Mucosa of rectum (tissue), 2 donors: Measurements from ENCODE around the gene PAPPA.

Experiments
- H3K27ac ChIP-seq, 2 donors: one replicate each; pipeline ENCODE4 v1.7.0; 2013; ENCODE audit warnings: inconsistent platforms in 2 of 2, low read depth in 2 of 2, low read length in 2 of 2
- H3K27me3 ChIP-seq, 2 donors: one replicate each; pipeline ENCODE4 v1.7.0; 2013; ENCODE audit warnings: low read length in 2 of 2; ENCODE audit not compliant: control insufficient read depth in 2 of 2, insufficient read depth in 2 of 2
- H3K36me3 ChIP-seq, 2 donors: one replicate each; pipeline ENCODE4 v1.7.0; 2013; ENCODE audit warnings: low read length in 2 of 2; ENCODE audit not compliant: control insufficient read depth in 2 of 2, insufficient read depth in 2 of 2
- H3K4me1 ChIP-seq, 2 donors: one replicate each; pipeline ENCODE4 v1.7.0; 2013; ENCODE audit warnings: low read length in 2 of 2, mild to moderate bottlenecking in 1 of 2; ENCODE audit not compliant: control insufficient read depth in 2 of 2, insufficient read depth in 2 of 2
- H3K4me3 ChIP-seq, 2 donors: one replicate each; pipeline ENCODE4 v1.7.0; 2013; ENCODE audit warnings: low read length in 2 of 2
- H3K9ac ChIP-seq, 2 donors: one replicate each; pipeline ENCODE4 v1.7.0; 2013; ENCODE audit warnings: low read length in 2 of 2, low read depth in 1 of 2, mild to moderate bottlenecking in 1 of 2
- H3K9me3 ChIP-seq, 2 donors: one replicate each; pipeline ENCODE4 v1.7.0; 2013; ENCODE audit warnings: low read length in 2 of 2; ENCODE audit not compliant: control insufficient read depth in 2 of 2
- donor health status: healthy.
- donor health status: Normal muscosa, but diverticular disease.

PAPPA gene

GRCh38 chr9:116323012-116323411, 169.4 kb downstream of the PAPPA start:
- no peak overlapping the region for H3K9ac ChIP-seq
- H3K4me3 ChIP-seq, result no peak overlapping the region
- peaks cover 0 to 3% of the 10 kb centered on the region in 2 donors for H3K4me1 ChIP-seq
- H3K36me3 ChIP-seq, result no peaks in the 10 kb centered on the region
- no peaks in the 10 kb centered on the region for H3K9me3 ChIP-seq
- H3K27ac ChIP-seq, result no peak overlapping the region
- H3K27me3 ChIP-seq, result no peaks in the 10 kb centered on the region

- no peak overlapping the region for H3K4me3 ChIP-seq
- H3K4me1 ChIP-seq, result peaks cover 0 to 3% of the 10 kb centered on the region in 2 donors
- no peaks in the 10 kb centered on the region for H3K9me3 ChIP-seq
Measured at GRCh38 chr9:116323571-116323970, 170.0 kb downstream of the PAPPA start.

GRCh38 chr9:116325924-116326323, 172.3 kb downstream of the PAPPA start:
- Histone ChIP-seq H3K9ac (no peak overlapping the region), H3K4me3 (no peak overlapping the region), H3K27ac (no peak overlapping the region), H3K27me3 (no peaks in the 10 kb centered on the region), H3K36me3 (no peaks in the 10 kb centered on the region), H3K4me1 (peaks cover 0 to 3% of the 10 kb centered on the region in 2 donors), H3K9me3 (no peaks in the 10 kb centered on the region)

More at GRCh38 chr9:116323571-116323970, 170.0 kb downstream of the PAPPA start:
- no peak overlapping the region for H3K27ac ChIP-seq
- no peak overlapping the region for H3K9ac ChIP-seq
- no peaks in the 10 kb centered on the region for H3K27me3 ChIP-seq
- no peaks in the 10 kb centered on the region for H3K36me3 ChIP-seq

GRCh38 chr9:116327701-116328405, 174.3 kb downstream of the PAPPA start:
- no peaks in the 10 kb centered on the region for H3K9me3 ChIP-seq
- H3K9ac ChIP-seq, result no peak overlapping the region
- H3K27me3 ChIP-seq, result no peaks in the 10 kb centered on the region
- H3K4me3 ChIP-seq, result no peak overlapping the region
- H3K4me1 ChIP-seq, result no peaks in the 10 kb centered on the region
- no peak overlapping the region for H3K27ac ChIP-seq
- H3K36me3 ChIP-seq, result no peaks in the 10 kb centered on the region

GRCh38 chr9:116329470-116329869, 175.9 kb downstream of the PAPPA start:
- Histone ChIP-seq H3K4me3 (no peak overlapping the region), H3K9me3 (no peaks in the 10 kb centered on the region), H3K4me1 (no peaks in the 10 kb centered on the region), H3K36me3 (no peaks in the 10 kb centered on the region), H3K27ac (no peak overlapping the region), H3K9ac (no peak overlapping the region), H3K27me3 (no peaks in the 10 kb centered on the region)

GRCh38 chr9:116331241-116331640, 177.7 kb downstream of the PAPPA start:
- no peaks in the 10 kb centered on the region for H3K9me3 ChIP-seq
- H3K4me1 ChIP-seq, result no peaks in the 10 kb centered on the region
- no peak overlapping the region for H3K4me3 ChIP-seq
- no peaks in the 10 kb centered on the region for H3K36me3 ChIP-seq
- no peaks in the 10 kb centered on the region for H3K27me3 ChIP-seq
- H3K9ac ChIP-seq, result no peak overlapping the region
- no peak overlapping the region for H3K27ac ChIP-seq

- Histone ChIP-seq H3K9ac (no peak overlapping the region), H3K4me3 (no peak overlapping the region), H3K27ac (no peak overlapping the region), H3K4me1 (no peaks in the 10 kb centered on the region), H3K9me3 (no peaks in the 10 kb centered on the region), H3K27me3 (no peaks in the 10 kb centered on the region), H3K36me3 (no peaks in the 10 kb centered on the region)
Measured at GRCh38 chr9:116332090-116332489, 178.5 kb downstream of the PAPPA start.

GRCh38 chr9:116333254-116333653, 179.7 kb downstream of the PAPPA start:
- no peak overlapping the region for H3K4me3 ChIP-seq
- no peaks in the 10 kb centered on the region for H3K4me1 ChIP-seq
- no peak overlapping the region for H3K27ac ChIP-seq
- H3K27me3 ChIP-seq, result no peaks in the 10 kb centered on the region
- H3K9me3 ChIP-seq, result no peaks in the 10 kb centered on the region
- no peak overlapping the region for H3K9ac ChIP-seq
- no peaks in the 10 kb centered on the region for H3K36me3 ChIP-seq

GRCh38 chr9:116334546-116335150, 181.1 kb downstream of the PAPPA start:
- H3K4me1 ChIP-seq, result no peaks in the 10 kb centered on the region
- no peaks in the 10 kb centered on the region for H3K27me3 ChIP-seq
- H3K27ac ChIP-seq, result no peak overlapping the region
- H3K9me3 ChIP-seq, result no peaks in the 10 kb centered on the region
- no peak overlapping the region for H3K4me3 ChIP-seq
- H3K9ac ChIP-seq, result no peak overlapping the region
- no peaks in the 10 kb centered on the region for H3K36me3 ChIP-seq

GRCh38 chr9:116335392-116335791, 181.8 kb downstream of the PAPPA start:
- no peak overlapping the region for H3K27ac ChIP-seq
- H3K36me3 ChIP-seq, result no peaks in the 10 kb centered on the region
- no peaks in the 10 kb centered on the region for H3K9me3 ChIP-seq
- no peak overlapping the region for H3K9ac ChIP-seq
- H3K4me1 ChIP-seq, result no peaks in the 10 kb centered on the region
- no peaks in the 10 kb centered on the region for H3K27me3 ChIP-seq
- no peak overlapping the region for H3K4me3 ChIP-seq
